T47D (cell line): Measurements from ENCODE around the gene CSRNP3.
"Not testable (repeated sequence)": the region's sequence is repeated elsewhere in the genome, so short reads cannot be mapped to it uniquely, and the experiment has no call there.

Experiments
- DNase-seq, 2 experiments: peaks; one replicate each; pipeline versions ENCODE4 v3.0.0 to v3.0.0-alpha.2; 2011 to 2012; ENCODE audit warnings: low read depth in 1 of 2, low spot score in 1 of 2
- JUND ChIP-seq: IDR thresholded peaks from 2 replicates; pipeline ENCODE4 v1.6.1; 2012; ENCODE audit warnings: low read depth
- in situ Hi-C: cut with HindIII; loops from 2 replicates; pipeline ENCODE4 v1.10.0; 2016; ENCODE audit warnings: low sequenced_read_pairs, low pct_unique_long_range_greater_than_20kb

The CSRNP3 gene

DNA sequence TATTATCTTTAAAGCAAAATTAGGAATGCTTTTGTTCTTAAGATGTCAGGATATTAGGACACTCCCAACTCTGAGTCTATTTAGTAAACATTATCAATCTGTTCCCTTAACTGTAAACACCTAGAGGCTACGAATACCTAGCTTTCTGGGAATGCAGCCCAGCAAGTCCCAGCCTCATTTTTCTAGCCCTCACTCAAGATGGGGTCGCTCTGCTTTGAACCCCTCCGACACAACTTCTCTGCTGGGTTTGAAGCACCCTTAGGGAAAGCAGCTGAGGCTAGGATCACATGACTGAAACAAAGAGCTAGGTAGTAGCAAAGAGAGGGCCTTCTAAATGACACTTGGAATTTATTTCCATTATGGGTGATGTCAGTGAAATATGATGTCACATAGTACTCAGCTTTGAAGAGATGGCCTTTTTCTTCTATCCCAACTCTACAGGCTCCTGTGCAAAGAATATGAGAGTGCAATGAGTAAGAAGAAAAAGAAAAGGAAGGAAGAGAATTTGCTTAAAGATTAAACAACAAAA, 114.7 kb downstream of the CSRNP3 start:
- in situ Hi-C loops: no loop called here
- peak in 1 of 2 experiments; percentile 26 for DNase-seq
- no peak for TF ChIP-seq JUND

DNA sequence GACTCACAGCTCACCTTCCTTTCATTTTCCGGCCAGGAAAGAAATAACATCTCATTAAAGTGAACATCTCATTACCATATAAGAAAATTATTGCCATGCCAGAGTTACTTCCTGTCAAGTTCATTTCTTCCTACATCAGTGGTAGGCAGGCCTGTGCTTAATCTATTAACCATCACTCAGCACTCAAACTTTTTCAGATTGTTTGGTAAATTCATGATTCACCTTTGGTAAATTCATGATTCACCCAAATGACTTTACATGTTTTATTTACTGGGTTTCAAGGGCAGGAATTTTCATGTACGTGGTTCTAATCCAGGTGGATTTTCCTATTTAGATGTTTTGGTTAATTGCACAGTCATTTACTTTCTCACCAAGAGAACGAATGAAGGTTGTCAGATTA, 116.5 kb downstream of the CSRNP3 start:
- no peak for TF ChIP-seq JUND
- DNase-seq: no peak
- in situ Hi-C loops: no loop called here

DNA sequence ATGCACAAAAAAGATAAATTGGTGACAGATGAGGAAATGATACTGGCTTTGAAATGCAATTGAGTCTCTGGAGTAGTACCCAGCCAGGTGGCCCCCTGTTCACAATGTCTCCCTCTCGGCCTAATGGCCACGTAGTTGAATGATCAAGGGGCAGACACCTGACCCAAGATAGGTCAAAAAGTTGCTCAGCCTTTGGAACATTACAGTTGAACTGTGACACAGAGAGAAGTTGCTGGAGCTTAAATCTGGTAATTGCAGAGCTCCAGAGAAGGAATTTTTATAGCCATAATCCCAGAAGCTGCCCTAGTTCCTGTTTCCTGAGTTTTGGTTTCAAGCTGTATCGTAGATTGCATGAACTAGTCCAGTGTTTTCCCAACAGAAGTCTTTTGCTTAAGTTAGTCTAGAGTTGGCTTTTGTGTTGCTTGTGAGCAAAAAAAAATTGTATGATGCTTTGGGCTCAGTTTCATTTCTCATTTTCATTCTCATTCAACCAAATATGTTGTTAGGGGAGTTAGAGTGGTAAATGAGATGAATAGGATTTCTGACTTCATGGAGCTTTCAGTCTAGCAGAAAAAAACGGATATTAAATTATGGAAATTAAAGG, 117.9 kb downstream of the CSRNP3 start:
- in situ Hi-C loops: no loop called here
- no peak for DNase-seq
- no peak for TF ChIP-seq JUND

DNA sequence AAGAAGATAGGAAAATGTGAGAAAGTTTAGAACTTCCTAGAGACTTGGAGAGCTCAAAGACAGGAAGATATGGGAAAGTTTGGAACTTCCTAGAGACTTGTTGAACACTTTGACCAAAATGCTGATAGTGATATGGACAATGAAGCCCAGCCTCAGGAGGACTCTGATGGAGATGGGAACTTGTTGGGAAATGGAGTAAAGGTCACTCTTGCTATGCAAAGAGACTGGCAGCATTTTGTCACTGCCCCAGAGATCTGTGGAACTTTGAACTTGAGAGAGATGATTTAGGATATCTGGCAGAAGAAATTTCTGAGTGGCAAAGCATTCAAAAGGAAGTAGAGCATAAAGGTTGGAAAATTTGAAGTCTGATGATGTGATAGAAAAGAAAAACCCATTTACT, 121.5 kb downstream of the CSRNP3 start:
- DNase-seq, in situ Hi-C loops: not testable (repeated sequence)

DNA sequence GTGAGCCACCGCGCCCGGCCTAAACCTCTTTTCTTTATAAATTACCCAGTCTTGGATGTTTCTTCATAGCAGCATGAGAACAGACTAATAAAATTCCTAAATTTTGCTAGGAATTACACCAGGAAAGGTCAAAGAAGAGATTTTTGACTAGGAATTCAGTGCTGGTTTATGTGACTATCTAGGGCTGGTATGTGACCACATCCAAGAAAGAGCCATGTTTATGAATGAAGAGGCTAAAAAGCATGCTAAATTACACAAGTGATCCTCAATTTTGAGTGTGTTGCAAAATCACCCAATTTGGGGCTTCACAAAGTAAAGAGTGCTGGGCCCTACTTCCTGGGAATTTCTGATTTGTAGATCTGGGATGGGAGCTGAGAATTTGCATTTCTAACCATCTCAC, 123.6 kb downstream of the CSRNP3 start:
- no peak for DNase-seq
- no peak for TF ChIP-seq JUND
- in situ Hi-C loops: no loop called here

DNA sequence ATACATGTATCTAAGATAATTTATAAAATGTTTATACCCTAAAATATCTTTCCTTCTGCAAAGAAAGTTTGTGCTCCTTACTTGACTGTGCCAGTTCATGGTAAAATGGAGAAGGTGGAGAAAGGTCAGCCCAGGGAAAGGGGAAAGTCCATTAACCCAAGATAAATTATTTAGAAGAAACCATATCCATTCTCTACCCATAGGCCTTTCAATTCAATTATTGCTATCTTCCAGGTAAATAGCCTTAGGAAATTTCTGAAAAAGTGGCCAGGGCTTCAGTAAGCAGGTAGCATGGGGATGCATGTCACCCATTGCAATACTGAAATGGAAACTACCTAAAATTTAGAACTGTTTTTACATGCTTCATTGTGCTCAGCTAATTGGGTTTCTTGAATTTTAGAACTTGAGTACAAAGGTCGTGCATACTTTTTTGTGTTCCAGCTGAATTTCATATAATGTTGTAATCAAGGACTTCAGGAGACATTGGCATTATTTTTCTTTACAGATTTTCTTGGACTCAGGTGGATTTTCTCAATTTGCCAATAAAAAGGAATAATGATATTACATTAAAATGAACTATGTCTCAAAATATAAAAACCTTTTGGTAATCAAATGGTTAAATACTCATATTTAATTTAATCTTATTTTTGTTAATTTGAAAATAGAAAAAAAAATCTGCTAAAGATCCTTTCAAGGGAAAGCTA, 124.9 kb downstream of the CSRNP3 start:
- DNase-seq: no peak
- TF ChIP-seq JUND: no peak
- in situ Hi-C loops: no loop called here

DNA sequence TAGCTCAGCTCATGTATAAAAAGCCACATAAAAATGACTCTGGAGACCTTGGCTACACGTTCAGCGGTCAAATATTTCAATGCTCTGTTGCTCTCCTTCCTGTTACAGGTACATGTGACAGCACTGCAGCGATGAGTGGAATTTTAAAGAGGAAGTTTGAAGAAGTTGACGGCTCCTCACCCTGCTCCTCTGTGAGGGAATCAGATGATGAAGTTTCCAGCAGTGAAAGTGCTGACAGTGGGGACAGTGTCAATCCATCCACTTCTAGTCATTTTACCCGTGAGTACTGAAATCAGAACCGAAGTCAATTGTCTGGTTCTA, 125.4 kb downstream of the CSRNP3 start:
- no peak for TF ChIP-seq JUND
- peak in 1 of 2 experiments; percentile 14 for DNase-seq
- in situ Hi-C loops: no loop called here

DNA sequence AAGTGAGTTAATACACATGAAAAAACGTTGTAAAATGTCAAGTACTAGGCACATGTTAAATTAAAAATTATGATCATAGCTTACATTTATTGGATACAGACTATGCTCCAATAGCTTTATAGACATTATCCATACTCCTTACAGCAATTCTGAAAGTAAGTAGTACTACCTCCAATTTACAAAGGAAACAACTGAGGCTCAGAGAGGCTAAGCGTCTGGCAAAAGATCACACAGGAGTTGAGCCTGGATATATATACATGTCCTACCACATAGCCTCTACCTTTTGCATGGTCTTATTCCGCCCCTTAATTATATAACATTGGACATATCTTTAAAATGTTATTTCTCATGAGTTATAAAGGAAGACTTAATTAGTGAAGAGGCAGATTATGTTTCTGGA, 127.3 kb downstream of the CSRNP3 start:
- DNase-seq: no peak
- in situ Hi-C loops: no loop called here
- TF ChIP-seq JUND: no peak

DNA sequence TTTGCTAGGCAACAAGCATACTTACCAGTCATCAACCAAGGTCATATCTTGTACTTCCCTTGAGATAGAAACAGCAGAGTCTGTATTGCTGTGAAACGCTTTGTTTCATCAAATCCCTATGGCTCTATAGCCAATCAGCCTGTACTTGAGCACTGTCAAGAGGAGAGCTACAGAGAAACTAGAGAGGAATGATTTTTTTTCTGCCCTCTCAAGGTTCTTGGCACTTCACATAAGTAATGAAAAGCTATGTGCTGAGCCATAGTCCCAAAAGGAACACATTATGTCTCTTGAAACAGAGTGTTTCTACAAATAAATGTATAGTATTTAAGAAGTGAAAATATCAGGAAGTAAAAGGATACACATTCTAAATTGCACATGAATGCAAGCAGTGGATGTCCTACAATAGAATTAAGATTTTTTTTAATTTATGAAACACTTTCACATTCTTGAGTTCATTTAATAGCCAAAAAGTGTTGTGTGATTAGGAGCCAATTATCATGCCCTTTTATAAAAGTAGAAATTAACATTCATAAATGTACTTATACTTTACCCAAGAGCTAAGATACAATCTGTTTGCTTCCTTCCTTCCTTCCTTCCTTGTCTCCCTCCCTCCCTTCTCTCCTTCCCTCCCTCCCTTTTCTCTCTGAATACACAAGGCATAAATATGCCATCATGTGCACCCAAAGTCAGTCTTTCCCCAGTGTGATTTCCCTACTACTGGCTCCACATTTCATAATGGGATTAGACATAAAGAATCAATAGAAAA, 131.8 kb downstream of the CSRNP3 start:
- no peak for TF ChIP-seq JUND
- DNase-seq: no peak
- in situ Hi-C loops: no loop called here

DNA sequence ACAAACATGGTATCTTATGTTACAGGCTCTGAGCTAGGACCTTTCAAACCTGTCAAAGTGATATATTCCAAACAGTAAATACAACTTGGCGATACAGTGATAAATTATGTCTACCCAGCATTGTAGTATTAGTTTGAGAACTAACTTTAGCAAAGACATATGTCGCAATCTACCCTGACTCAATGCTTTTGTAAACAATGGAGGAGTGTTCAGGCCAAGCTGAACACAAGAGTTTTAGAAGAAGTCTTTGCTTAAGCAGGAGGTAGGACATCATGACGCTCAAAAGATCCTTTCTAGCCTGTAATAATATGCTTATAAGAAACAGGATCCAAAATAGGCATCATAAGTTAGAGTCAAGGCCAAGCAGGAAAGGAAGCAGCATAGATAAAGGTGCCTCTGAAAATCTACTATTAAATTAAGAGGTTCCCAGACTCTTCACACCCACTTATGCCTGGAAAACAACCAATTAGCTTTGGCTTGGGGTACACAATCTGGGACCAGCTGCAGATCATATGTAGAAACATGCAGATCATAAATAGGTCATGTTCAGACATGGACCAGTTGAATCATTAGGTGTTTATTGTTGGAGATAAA, 132.5 kb downstream of the CSRNP3 start:
- TF ChIP-seq JUND: no peak
- no peak for DNase-seq
- in situ Hi-C loops: no loop called here

DNA sequence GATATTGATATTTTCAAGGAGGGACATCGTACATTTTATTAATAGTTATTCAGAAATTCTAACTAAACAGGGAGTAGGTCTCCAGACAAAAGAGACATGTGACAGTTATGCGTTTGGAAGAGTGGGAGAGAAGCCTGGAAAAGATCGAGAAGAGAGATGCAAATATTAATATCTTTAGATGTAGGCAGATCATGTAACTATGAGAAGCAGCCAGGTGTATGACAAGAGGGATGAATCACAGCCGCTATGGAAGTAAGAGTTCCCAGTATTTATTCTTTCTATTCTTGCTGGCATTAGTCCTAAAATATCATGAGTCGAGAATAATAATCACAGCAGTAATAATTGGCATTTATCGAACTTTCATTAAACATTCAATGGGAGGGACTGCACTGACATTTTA, 140.2 kb downstream of the CSRNP3 start:
- in situ Hi-C loops: no loop called here
- no peak for DNase-seq
- TF ChIP-seq JUND: no peak

DNA sequence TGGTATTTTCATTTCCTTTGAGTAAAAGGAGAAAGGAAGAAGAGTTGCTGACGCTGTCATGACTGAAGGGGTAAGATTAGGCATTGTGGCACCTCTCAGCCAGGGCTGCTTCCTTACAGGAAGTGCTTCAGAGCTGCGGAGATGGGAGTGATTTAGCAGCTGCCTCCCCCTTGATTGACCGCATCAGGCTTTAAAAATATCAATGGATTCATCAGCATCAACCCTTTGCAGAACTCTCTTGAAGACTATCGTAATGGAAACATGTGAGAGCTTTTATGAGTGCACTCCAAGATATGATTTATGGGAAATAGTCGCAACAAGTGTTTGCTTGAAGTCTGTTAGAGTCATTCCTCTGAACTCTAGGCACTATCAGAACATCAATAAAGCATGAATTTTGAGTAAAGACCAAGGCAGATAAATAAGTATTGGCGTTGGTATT, 141.1 kb downstream of the CSRNP3 start:
- TF ChIP-seq JUND: no peak
- in situ Hi-C loops: no loop called here
- no peak for DNase-seq
